ENCODE measurements around the gene LEFTY2.
"Not testable (repeated sequence)": the region's sequence is repeated elsewhere in the genome, so short reads cannot be mapped to it uniquely, and the experiment has no call there.

The LEFTY2 gene, protein sequence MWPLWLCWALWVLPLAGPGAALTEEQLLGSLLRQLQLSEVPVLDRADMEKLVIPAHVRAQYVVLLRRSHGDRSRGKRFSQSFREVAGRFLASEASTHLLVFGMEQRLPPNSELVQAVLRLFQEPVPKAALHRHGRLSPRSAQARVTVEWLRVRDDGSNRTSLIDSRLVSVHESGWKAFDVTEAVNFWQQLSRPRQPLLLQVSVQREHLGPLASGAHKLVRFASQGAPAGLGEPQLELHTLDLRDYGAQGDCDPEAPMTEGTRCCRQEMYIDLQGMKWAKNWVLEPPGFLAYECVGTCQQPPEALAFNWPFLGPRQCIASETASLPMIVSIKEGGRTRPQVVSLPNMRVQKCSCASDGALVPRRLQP

DNA sequence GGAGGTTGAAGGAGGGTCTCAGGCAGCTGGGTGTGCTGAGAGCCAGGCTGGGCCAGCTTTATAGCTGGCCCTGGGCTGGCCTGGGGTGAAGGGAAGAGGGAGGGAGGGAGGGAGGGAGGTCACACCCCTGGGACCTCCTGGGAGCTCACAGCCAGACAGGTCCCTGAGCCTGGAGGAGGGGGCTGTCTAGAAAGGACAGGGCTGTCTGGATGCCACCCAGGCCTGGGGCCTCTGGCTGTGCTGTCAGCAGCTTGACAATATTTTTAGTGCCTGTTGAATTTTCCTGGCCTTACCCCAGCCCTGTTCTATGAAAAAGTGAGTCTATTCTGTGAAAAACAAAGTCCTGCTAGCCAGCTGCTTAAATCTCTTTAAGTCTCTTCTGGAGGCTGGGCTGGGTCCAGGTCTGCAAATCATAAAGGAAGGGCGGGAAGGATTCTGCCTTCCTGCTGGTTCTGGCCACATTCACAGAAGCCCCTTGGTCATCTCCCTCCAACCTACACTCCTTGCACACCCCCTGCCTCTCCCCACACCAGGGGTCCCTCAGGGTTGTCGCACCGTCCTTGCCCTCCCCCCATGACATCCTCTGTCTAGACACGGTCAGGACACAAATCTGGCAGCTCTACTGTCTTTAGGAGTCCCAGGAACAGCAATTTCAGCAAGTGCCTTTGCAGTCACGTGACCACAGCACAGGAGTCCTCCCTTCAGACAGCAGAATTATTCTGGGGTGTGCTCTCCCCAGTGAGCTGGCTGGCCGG, at the start of gene LEFTY2:
Gene LEFTY2 (minus strand): TSS at position 34 of the 755 bp plus-strand sequence. CDS start 80 bp downstream, outside the sequence.
- no peak for DNase-seq

DNA sequence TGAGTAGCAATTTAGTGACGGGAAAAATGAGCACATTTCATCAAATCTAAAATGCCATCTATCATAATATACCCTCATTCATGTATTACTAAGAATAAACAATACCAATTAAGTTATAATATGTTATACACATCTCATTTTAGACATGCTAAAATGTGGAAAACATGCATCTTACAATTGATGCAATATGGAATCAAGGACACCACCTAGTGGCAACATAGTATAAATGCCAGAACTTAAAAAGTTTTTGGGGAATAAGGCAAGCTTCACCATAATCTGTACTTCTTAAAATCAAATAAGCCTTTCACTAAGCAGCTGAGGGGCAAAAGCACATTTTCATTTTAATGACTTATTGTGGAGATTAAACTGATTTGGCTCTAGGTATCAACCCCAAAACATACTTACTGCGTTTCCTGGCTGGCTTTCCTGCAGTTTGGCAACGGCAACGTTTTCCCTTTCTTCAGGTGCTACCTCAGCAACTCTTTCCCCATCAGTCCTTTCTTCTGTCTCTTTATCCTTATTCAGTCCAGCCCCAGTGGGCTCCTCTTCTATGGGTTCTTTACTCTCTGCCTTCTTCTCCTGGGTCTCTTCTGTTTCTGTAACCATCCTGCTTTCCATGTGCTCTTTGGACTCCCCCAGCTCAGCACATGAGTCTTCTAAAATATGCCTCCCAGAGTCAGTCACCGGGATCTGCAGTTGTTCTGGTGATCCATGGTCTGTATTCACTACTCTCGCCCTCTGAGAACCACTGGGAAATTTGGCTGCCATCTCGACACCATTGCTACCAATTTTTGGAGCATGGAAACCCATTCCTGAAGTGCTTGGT, 46.7 kb upstream of the LEFTY2 start:
- peak in 1 of 2 donors; percentile 60 for DNase-seq

DNA sequence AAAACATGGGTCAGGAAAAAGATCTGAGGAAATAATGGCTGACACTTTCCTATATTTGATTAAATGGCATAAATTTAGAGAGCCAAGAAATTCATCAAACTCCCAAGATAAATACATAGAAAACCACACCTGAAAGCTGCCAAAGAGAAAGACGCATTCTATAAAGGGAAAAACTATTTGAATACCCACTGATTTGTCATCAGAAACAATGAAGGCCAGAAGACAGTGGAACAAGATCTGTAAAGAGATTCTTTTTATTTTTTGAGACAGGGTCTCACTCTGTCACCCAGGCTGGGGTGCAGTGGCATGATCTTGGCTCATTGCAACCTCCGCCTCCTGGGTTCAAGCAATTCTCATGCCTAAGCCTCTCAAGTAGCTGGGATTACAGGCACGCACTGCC, 40.7 kb upstream of the LEFTY2 start:
- DNase-seq = no peak

DNA sequence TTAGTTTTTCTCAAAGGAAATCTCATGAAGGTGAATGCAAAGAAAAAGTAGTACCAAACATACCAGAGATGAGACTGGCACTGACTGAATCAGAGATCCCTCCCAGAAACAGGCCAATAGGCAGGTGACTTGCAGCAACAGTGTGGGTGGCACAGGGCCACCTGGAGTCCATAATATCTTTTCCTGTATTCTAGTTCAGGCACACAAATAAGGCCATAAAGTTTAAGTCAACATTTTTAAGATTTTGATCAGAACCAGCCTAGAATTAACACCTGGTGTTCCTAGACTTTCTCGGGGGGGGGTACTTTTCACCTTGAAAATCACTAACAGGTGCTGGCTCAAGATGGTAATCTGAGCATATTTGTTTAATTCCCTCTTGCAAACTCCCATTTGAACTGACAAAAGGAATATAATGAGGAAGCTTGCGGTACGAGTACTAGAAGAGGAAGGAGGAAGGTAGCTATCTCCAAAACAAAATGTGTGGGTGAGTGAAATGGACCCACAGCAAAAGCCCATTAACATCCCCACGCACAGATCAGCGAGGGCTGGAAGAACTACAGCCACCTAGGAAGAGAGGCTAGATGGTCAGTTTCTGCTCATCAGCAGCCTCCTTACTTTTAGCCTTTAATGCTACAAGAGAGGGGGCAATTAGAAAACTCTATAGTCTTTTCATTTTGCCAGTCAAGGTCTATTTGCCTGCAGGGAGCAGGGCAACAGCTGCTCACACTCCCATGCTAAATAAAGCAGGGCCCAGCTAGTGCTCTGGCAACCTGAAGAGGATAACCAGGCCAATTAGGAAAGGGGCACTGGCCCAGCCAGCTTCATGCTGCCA, 39.2 kb upstream of the LEFTY2 start:
- DNase-seq = no peak

DNA sequence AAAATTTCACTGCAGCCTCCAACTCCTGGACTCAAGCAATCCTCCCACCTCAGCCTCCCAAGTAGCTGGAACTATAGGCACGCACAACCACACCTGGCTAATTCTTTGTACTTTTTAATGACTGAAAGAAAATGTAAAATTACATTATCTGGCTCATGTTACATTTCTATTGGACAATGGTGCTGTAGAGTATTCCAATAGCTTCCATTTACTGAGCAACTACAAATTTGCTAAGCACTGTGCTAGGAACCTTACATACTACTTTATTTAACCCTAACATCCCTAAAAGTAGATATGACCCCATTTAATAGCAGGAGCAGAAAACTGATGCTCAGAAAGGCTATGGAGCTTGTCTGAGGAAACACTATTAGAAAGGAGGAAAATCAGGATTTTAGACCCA, 38.4 kb upstream of the LEFTY2 start:
- DNase-seq = no peak

DNA sequence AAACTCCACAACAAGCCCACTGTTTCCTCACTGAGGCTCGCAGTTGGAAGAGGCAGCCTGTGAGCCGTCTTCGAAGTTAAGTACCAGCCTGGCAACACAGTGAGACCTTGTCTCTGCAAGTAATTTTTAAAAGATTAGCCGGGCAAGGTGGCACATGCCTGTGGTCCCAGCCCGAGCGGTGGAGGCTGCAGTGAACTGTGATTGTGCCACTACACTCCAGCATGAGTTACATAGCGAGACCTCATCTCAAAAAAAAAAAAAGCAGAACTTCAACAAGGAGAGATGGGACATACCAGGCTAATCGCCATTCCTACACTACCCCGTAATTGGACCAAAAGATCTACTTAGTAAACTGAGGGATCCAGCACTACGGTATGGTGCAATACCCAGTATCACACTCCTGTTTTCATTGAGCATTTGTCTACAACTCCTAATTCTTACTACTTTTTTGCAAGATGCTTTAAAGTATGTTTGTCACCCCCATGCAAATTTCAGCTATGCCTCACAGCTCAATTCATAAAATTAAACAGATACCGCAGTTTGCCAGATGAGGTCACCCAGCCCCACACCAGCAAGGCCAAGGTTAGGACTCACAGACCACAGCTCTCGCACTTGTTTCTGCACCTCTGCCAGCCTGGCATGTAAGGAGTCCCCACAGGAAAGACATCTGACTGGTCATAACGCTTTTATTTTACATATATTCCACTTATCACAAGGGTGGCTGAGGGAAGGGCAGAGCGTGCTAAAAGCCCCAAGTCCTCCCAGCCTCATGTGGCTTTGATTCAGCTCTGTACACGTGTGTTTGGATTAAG, 37.1 kb upstream of the LEFTY2 start:
- no peak for DNase-seq

DNA sequence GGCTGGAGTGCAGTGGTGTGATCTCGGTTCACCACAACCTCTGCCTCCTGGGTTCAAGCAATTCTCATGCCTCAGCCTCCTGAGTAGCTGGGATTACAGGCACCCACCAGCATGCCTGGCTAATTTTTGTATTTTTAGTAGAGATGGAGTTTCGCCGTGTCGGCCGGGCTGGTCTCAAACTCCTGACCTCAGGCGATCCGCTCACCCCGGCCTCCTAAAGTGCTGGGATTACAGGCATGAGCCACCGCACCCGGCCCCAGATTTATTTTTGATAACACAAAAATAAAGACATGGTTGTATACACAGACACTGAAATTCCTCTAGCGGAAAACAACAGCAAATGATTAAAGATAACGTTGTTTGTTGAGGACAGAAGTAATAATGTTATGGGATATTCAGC, 34.1 kb upstream of the LEFTY2 start:
- DNase-seq = not testable (repeated sequence)

DNA sequence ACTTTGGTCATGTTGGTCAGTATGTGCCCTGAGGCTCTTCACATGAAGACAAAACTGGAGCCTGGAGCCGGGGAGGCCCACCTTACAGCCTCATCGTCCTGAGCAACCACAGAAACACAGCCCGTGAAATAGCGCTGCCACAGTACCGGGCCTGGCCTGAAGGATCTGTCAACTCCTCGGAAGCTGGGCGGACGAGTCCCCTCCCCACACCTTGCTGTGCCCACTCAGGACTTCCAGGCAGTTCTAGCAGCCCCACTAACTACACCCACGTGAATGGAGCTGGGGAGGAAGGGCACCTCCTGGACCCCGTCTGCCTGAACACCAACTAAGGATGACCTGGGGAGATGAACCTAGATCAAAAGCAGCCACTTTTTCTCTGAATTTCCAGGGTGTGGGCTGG, 33.4 kb upstream of the LEFTY2 start:
- DNase-seq = no peak

DNA sequence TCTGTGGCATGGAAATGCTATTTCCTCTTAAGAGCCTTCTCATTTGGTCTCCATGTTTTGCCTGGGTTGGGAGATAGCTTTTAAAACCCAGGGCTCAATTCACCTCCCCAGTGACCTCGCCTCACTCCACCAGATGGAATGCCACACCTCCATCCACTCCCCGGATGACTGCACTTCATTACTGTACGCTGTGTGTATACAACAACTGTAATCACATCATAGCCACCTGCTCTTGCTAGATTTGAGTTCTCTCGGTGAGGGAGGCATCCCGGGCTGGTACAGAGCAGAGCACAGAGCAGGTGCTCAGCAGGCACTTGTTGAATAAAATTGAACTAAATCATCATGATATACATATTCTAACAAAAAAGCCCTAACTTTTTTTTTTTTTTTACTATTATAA, 32.1 kb upstream of the LEFTY2 start:
- DNase-seq = no peak

DNA sequence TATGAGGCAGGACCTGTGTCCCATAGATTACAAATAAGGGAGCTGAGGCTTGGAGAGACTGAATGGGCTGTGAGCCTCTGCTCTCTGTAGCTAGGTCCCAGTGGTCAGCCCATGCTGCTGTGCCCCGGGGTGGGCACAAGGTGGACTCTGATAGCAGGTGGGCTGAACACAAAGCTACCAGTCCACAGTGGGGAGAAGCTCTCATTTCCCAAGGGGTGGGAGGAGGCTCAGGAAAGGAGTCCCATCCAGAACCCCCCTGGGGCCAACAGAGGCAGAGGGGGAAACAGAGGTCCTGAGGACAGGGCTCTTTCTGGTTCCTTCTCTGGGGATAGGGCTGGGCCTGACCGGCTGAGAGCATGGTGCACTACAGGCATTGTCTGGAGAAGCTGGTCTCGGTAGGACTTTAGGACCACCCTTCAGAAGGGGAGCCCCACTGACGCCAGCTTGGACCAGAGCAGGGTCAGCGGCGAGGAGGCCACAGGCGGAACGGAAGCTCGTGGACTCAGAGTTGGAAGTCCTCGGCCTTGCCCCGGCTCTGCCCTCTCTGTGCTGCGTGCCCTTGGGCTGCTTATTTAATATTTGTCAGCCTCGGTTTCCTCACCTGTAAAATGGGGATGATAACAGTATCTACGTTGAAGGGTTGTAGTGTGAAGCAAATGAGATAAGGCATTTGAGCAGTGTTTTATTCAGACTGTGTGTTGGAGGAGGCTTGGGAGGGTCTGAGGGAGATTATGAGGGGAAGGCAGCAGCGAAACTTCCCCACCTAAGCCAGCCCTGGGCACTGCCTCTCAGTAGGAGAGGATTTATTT, 31.5 kb upstream of the LEFTY2 start:
- DNase-seq = no peak

DNA sequence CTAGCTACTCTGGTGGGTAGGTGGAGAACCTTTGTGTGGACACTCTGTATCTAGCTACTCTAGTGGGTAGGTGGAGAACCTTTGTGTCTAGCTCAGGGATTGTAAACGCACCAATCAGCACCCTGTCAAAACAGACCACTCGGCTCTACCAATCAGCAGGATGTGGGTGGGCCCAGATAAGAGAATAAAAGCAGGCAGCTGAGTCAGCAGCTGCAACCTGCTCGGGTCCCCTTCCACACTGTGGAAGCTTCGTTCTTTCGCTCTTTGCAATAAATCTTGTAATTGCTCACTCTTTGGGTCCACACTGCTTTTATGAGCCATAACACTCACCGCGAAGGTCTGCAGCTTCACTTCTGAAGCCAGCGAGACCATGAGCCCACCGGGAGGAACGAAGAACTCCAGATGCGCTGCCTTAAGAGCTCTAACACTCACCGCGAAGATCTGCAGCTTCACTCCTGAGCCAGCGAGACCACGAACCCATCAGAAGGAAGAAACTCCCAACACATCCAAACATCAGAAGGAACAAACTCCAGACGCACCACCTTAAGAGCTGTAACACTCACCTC, 29.7 kb upstream of the LEFTY2 start:
- DNase-seq = not testable (repeated sequence)

DNA sequence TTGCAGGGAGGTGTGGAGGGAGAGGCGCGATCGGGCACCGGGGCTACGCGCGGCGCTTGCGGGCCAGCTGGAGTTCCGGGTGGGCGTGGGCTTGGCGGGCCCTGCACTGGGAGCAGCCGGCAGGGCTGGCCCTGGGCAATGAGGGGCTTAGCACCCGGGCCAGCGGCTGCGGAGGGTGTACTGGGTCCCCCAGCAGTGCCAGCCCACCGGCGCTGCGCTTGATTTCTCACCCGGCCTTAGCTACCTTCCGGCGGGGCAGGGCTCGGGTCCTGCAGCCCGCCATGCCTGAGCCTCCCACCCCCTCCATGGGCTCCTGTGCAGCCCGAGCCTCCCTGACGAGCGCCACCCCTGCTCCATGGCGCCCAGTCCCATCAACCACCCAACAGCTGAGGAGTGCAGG, 28.7 kb upstream of the LEFTY2 start:
- not testable (repeated sequence) for DNase-seq

DNA sequence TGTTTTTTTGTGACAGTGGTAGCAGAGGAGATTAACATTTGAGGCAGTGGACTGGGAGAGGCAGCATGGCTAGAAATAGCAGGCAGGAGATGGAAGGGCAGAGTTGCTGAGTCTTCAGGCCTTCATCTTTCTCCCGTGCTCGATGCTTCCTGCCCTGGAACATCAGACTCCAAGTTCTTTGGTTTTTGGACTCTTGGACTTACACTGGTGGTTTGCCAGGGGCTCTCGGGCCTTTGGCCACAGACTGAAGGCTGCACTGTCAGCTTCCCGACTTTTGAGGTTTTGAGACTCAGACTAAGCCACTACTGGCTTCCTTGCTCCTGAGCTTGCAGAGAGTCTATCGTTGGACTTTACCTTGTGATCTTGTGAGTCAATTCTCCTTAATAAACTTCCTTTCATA, 24.2 kb upstream of the LEFTY2 start:
- no peak for DNase-seq

DNA sequence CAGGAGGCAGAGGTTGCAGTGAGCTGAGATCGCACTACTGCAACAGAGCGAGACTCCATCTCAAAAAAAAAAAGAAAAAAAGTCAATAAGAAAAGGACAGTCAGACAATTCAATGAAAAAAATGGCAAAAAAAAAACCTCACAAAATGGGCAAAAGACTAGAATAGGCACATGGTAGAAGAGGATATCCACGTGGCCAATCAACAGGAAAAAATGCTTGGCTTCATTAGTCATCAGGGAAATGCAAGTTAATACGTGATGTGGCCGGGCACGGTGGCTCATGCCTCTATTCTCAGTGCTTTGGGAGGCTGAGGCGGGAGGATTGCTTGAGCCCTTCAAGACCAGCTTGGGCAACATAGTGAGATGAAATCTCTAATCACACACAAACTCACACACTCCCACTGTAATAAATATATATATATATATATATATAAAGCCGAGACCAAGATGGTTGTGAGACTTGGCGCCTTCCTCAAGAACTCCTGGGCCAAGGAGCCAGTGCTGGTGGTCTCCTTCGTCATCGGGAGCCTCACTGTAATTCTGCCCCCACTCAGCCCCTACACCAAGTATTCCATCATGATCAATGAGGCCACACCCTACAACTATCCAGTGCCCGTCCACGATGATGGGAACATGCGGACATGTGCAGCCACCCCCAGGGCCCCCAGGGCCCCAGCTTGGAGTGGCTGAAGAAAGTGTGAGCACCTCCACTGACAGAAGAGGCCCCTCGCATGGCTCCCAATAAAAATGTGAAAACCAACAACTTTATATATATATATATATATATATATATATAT, 22.9 kb upstream of the LEFTY2 start:
- DNase-seq = no peak

DNA sequence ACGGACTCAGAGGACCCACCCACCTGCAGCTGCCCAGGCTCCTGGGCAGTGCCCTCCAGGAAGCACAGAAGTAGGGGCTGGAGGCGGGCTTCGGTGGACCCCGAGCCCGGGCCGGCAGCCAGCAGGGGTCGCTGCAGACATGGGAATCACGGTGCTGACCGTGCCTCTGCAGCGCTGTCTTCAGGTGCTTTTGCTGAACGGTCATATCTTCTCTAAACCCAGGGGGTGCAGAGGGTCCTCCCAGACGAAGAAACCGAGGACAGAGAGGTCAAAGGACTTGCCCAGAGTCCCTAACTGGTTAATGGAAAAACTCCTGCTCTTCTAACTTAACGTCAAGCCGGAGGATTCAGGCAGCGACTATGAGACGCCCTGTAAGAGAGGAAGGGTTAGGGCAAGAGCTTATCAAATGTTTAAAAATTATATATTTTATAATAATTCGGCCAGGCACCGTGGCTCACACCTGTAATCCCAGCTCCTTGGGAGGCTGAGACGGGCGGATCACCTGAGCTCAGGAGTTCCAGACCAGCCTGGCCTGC, 21.5 kb upstream of the LEFTY2 start:
- DNase-seq = no peak

DNA sequence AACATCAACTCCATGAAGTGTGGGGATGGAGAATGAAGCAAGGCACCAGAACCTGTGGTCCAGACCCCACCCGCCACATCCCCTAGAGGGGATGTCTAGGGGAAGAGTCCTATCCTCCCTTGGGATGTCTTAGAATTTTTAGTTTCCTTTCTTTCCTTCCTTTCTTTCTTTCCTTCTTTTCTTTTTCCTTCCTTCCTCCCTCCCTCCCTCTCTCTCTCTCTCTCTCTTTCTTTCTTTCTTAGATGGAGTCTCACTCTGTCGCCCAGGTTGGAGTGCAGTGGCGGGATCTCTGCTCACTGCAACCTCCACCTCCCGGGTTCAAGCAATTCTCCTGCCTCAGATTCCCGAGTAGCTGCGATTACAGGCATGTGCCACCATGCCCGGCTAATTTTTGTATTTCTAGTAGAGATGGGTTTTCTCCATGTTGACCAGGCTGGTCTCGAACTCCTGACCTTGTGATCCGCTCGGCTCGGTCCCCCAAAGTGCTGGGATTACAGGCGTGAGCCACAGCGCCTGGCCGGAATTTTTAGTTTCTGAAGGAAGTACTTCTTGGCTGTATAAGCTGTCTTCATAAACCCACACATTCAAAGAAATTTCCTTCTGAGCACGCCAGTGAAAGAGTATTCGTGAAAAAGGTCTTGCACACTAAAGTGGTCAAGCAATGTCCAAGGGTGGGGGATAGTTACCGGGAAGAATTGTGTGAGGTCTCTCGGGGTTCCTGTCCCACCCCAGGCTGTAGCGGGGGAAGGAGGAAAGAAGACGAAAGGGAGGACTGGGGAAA, 20.8 kb upstream of the LEFTY2 start:
- DNase-seq = no peak

DNA sequence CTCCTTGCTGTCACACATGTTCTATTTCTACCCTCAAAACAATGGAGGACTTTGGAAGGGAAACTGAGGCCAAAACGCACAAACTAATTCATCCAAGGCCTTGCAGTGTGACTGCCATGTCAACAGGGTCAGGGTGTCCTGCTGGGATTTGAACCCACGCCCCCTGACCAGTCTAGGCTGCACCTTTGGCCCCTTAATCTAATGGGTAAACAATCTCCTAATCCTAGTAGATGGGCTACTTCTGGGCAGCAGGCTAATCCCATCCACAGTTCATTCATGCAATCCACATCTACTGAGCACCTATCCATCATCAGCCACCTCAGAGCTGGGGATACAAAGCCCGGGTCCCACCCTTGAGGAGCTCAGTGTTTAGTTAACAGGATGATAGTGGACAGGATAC, 17.0 kb upstream of the LEFTY2 start:
- DNase-seq = no peak

DNA sequence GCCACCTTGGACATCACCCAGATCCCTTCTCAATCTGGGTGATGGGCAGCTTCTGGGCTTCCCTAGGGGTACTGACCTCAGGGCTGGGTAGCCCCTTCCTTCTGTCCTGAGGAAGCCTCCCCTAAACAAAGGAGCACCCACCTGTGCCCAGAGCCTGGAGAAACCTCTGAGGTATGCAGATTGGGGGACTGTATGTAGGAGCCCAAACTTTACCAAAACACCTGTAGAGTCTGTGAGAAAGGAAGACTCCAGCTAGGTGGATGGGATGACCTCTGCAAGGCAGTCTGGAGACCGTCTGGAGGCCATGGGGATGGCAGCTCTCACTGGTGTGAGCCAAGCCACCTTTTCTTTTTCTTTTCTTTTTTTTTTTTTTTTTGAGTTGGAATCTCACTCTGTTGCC, 13.7 kb upstream of the LEFTY2 start:
- DNase-seq = no peak
